Hematopoietic multipotent progenitor cell (in vitro differentiated cells): ENCODE measurements around the gene TMEM163. TPM values are rescaled to one million over a fixed set of nuclear protein-coding genes. Genes with fewer than 3 reads are reported as not detected.
"Not testable (repeated sequence)": the region's sequence is repeated elsewhere in the genome, so short reads cannot be mapped to it uniquely, and the experiment has no call there.

ENCODE experiments used
- DNase-seq, 3 donors: peaks; one replicate each; pipeline ENCODE4 v3.0.0-alpha.2; 2011 to 2015; ENCODE audit warnings: low read depth in 2 of 3, low spot score in 2 of 3
- total RNA-seq: library from RNA; depleted of rRNA; stranded (reverse); fragments of >200 nt; gene quantifications from one replicate; pipeline ENCODE4 v1.2.3, GENCODE V29; 2012

TMEM163 gene
- total RNA-seq, 1 donor: 17.2 TPM

- no peak for DNase-seq
Observed at GRCh38 chr2:134549104-134549503, 169.7 kb downstream of the TMEM163 start.

GRCh38 chr2:134540990-134541389 is 177.8 kb downstream of the TMEM163 start:
- no peak for DNase-seq

GRCh38 chr2:134539981-134540380 is 178.8 kb downstream of the TMEM163 start:
- no peak for DNase-seq

- no peak for DNase-seq
Observed at GRCh38 chr2:134537702-134538101, 181.1 kb downstream of the TMEM163 start.

GRCh38 chr2:134537121-134537520 is 181.7 kb downstream of the TMEM163 start:
- DNase-seq: no peak

GRCh38 chr2:134536296-134536695 is 182.5 kb downstream of the TMEM163 start:
- no peak for DNase-seq

- no peak for DNase-seq
Observed at GRCh38 chr2:134532537-134532936, 186.3 kb downstream of the TMEM163 start.

- DNase-seq: no peak
Observed at GRCh38 chr2:134527381-134527780, 191.4 kb downstream of the TMEM163 start.

- no peak for DNase-seq
Observed at GRCh38 chr2:134522496-134523455, 196.0 kb downstream of the TMEM163 start.

GRCh38 chr2:134518101-134518500 is 200.7 kb downstream of the TMEM163 start:
- DNase-seq: no peak

GRCh38 chr2:134515137-134515536 is 203.7 kb downstream of the TMEM163 start:
- DNase-seq: no peak

- no peak for DNase-seq
Observed at GRCh38 chr2:134513465-134513804, 205.4 kb downstream of the TMEM163 start.

GRCh38 chr2:134512734-134513464 is 205.9 kb downstream of the TMEM163 start:
- DNase-seq: no peak

- no peak for DNase-seq
Observed at GRCh38 chr2:134508391-134508790, 210.4 kb downstream of the TMEM163 start.

- no peak for DNase-seq
Observed at GRCh38 chr2:134507697-134508096, 211.1 kb downstream of the TMEM163 start.

GRCh38 chr2:134507159-134507558 is 211.6 kb downstream of the TMEM163 start:
- DNase-seq: not testable (repeated sequence)

- no peak for DNase-seq
Observed at GRCh38 chr2:134505446-134505845, 213.4 kb downstream of the TMEM163 start.

GRCh38 chr2:134504586-134505336 is 214.0 kb downstream of the TMEM163 start:
- no peak for DNase-seq

GRCh38 chr2:134502104-134502503 is 216.7 kb downstream of the TMEM163 start:
- no peak for DNase-seq

- no peak for DNase-seq
Observed at GRCh38 chr2:134501476-134502091, 217.2 kb downstream of the TMEM163 start.
